HG03571 (cell line): ENCODE measurements around the gene CDH4.

ENCODE experiments used
- ATAC-seq: cut with Tn5 transposase; IDR thresholded peaks from one replicate; pipeline ENCODE4 v1.9.1; 2021; ENCODE audit not compliant: unreplicated experiment

Gene CDH4

DNA sequence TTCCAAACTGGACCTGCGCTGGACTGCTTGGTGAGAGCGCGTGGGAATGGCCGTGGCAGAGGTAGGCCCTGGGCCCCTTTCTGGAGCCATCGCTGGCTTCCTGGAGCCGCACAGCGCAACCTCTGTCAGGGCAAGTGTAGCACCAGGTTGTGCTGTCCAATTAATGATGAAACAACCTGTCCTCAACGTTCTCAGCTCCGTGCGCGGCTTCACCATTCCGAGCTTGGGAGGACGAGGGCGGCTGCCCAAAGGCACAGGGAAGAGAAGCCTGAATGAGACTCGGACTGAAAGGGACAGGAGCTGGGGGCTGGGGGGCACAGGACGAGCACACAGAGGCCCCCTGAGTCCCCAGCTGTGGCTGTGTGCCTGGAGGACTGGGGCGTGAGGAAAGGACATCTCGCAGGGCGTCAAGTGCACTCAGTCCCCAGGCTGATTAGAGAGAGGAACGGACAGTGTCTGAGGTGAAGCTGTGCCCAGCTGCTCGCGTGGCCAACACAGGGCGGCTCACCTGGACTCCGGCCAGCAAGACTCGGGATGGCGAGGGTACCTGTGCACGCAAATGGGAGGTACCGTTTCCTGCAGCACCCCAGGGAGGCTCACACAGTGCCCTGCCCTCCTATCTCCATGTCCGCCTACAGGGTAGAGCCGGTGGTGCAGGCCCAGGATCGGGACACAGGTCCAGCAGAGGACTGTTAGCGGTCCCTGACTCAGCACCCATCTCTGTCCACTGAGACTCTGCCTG lies 410.3 kb downstream of the CDH4 start:
- no peak for ATAC-seq

DNA sequence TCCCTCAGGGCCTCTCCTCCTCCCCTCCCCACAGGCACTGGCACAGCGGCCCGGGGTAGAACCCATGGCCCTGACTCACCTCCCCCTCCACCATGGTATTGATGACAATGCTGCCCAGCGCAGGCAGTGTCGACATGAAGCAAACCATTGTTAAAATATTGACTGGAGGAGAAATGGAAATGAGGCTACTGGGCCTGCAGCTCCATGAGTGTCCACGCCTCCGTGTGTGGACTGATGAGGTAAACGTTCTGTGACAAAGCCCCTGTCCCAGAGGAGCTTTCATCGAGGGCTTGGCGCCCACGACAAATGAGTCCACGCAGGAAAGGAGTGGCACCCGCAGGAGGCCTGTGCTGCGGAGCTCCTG lies 410.9 kb downstream of the CDH4 start:
- no peak for ATAC-seq

DNA sequence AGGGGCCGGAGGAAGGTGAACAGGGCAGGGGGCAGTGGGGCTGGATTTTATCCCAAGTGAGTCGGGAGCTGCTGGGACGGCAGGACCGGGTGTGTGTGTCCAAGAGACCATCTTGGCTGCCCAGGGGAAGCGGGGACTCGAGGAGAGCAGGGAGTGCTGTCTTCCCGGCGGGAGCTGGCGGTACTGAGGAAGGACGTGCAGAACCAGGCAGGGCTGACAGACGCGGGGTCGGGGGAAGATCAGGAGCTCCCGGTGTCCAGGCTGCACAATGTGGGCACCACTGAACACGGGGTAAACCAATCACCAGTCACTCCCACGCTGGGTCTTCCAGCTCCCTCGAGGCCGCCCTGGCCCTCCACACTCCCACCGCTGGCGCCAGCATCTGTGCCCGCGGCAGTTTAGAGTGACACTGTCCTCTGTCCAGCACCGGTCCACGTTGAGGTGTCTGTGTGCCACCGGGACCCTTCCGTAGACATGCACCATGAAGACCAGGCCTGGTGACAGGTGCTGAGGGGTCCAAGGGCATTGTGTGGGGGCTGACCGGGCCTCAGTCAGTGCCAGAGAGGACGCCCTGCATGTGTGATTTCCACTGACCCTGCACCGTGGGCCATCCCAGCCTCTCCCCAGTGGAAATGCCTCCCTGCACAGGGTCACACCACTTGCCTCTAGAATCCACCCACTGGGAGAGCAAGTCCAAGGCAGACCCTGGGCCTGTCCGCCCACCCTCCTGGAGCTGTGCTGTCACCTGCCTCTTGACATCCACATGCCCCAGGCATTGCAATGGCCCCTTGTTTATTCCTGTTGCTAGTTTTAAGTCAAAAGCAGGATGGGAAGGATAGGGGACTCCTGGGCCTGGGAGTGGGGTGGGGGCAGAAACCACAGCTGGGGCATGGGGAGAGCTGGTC lies 411.7 kb downstream of the CDH4 start:
- ATAC-seq, result no peak

DNA sequence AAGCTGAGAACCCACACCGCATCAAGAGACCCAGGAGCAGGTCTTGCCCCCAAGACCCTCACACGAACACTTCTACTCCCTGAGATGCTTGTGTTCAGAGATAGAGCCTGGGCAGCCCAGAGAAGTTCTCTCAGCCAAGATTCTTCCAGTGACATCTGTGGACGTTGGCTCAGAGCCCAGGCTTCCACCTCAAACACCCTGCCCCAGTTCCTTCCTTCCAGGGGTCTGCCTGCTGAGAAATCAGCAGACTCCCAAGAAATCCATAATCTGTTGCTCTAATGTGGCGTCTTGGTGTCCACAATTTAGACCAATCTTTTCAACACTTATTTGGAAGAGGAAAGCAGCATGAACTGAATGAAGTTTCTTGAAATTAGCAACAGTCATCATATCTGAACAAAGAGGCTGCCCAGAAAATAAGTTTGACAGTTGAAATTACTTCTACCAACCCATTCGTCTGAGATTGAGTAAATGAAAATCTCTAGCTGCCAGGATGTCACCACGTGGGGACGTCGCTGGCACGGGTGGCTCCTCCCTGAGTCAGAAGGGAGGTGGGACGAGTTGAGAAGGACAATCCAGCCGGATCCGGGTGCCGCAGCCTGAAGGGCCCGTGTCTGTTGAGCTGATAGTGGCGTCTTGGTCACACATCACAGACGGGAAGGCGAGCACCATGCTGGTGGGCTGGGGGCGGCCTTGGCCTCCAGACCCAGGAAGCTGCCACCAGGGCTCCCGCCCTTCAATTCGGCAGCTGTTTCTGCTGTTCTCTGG lies 412.7 kb downstream of the CDH4 start:
- ATAC-seq, result no peak

DNA sequence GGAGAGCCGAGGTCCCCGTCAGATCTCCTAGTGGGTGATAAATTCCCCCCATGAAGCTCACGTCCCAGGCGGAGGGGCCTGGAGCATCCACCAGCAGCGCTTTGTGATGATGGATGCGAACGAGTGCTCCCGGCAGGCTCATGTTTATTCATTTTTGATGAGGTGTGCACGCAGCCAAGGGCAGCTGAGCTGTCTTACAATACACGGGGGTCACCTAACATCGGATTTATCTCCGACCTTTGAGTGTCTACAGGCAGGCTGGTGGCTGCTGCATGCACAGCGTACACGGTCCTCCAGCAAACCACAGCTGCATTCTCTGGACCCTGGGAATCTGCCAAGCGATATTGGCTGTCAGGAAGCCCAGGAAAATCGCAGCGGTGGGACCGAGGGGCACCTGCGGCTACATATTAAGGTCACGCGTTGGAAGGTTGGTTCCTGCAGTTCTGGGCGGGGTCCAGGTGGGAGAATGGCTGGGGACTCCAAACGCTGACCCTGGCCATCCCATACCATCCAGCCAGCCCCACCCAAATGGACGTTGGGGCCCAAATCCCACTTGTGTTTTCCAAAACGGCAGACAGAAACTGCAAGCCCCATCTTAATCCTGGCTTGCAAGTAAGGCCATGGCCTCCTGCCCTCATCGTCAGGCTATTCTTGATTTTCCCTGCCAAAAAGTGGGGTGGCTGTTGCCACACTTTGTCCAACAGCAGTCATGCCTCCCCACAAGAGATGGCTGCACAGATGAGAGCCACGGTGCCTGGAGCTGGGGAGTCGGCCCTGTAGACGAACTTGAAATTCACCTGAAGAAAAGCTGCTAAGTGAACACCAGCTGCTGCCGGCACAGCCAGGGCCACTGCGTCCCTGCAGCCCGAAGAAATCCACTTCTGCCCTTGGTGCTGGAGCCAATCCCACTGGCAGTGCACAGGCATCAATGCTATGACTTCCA lies 413.7 kb downstream of the CDH4 start:
- no peak for ATAC-seq

DNA sequence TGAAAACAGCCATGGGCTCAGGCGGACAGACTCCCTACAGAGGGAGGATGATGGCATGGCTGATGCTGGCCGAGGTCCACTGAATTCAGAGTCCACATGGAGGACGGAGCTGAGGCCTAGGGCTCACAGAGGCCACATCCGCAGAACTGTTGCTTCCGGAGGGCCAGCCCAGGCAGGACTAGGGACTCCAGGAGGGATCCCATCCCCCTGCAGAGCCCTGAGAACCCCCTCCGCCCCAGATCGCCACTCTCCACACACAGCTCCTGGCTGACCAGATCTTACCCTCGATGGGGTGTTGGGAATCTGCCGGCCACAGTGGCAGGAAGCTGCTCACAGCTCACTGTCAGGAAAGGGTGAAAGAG lies 414.4 kb downstream of the CDH4 start:
- no peak for ATAC-seq

DNA sequence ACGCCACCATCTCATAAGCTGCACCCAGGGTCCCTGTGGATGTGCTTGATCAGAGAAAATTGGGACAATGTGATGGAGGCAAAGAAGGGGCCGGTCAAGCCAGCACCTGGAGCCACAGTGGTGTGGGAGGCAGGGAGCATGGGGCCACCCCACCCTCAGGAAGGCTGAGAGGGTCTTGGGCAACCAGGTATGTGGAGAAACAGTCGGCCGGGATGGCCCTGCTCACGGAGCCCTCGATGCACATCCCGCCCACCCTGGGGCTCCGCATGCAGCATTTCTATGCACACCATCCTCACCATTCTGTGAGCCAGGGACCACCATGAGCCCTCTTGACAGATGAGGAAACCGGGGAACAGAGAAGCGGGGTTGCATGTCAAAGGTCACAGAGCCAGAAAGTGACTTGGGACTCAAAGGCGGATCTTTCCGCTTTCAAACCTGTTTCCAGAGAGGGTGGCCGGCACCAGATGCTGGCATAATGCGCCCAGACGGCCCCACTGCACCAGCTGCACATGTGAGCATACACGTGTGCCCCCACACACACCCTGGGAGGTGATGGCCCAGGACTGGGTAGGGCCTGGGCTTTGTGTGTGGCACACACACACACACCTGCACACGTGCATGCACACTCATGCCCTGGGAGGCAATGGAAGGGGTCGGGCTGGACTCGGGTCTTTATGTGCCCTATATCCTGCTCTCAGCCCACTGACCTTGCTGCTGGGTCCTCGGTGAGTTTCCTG lies 415.2 kb downstream of the CDH4 start:
- ATAC-seq, result no peak

DNA sequence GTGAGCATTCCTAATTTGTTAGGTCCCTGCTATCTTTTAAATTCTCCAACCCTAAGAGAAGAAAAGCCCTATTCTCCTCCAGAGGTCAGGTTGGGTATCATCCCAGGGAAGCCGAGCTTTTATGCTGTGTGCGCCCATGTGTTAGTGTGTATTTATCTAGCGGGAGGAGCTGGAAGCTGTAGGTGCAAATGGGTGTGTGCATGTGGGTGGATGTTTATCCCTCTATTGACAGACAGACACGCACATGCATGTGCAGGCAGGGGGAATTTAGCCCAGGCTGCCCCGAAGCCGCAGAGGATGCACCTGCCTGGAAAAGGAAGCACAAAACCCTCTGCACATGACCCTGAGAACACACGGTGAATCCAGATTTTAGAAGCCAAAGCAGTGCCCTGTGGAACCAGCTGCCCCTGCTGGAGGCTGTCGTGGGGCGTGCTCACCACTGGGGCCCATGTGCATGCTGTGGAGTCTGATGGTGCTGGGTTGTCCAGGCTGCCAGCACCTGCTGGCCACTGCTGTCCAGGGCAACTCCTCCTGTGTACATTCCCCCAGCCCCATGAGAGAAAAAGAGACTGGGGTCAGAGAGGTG lies 416.1 kb downstream of the CDH4 start:
- no peak for ATAC-seq

DNA sequence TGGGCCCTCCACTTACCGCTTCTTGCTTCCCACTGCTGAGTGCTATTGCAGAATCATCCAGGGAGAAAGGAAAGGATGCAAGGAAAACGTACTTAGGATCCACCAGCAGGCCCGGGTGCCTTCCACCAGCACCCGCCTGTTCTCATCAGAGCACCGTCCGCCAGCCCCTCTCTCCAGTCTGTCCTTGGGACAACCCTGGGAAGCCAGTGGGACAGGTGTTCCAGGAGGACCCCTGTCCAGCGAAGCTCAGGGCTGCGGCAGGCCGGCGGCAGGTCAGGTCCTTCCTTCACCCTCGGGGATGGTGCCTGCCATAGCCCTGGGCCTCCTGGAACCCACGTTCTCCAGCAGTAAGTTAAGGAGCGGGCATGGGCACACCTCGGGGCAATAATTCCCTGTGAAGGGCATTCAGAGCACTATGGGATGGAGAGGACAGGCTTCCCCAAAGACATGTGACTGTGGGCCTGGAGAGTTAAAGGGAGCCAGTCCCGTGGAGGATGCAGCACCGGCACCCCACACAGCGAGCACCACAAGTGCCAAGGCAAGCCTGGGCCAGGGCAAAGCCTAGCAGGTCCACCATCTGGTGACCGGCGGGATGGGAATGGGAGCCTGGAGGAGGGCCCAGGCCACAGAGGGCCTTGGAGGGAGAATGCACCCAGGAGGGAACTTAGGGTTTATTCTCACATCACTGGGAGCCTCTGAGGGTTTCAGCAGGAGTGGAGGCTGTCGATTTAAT lies 416.9 kb downstream of the CDH4 start:
- ATAC-seq, result no peak

DNA sequence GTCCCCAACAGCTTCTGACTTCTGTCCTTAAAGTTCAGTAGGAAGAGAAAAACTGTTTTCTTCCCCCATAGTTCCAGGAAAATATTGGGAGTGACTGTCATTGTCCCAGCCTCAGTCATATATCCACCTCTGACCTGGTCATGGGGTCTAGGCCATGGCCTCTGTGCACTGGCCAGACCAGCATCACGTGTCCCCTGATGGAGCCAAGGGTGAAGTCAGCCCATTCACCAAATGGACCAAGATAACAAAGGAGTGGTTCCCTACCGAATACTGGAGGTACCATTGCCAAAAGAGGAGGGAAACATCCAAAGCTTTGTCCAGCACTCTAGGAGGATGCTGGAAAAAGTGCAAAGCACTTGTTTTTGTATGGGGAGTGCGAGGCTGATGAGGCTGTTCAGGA lies 418.2 kb downstream of the CDH4 start:
- no peak for ATAC-seq

DNA sequence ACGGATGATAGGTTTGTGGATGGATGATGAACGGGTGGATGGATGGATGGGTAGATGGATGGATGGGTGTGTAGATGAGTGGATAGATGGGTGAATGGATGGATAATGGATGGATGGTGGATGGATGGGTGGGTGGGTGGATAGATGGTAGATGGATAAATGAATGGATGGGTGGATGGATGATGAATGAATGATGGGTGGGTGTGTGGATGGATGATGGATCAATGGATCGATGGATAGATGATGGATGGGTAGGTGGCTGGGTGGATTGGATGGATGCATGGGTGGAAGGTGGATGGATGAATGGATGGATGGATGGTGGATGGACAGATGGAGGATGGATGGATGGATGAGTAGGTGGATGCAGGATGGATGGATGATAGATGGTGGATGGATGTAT lies 419.5 kb downstream of the CDH4 start:
- ATAC-seq, result no peak

DNA sequence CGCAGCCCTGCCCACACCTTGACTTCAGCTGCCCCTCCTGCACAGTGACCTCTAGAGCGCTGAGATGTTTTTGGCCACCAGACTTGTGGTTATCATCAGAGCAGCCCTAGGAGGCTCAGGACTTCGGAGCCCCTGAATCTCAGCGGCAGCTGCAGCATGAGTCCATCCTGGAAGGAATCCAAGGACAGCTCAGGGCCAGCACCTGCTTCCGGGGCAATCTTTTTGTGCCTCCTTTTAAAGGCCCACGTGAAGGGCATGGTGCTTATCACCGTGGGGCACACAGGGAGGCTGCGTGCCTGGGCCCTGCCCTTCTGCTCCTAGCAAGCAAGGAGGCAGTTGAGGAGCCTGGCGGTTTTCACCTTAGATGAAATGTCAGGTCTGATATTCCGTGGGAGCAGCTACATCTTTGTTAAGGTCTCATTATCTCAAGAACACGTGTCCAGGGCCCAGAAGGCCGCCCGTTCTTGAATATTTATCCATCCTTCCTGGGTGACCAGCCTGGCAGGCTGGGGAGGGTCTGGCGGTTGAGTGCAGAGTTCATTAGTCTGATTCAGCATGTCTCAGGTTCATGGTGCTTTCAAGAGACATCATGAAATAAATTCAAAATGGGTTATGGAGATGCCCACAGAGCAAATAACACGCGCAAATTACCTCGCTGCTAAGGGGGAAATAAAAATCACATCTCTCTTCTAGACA lies 421.2 kb downstream of the CDH4 start:
- no peak for ATAC-seq

DNA sequence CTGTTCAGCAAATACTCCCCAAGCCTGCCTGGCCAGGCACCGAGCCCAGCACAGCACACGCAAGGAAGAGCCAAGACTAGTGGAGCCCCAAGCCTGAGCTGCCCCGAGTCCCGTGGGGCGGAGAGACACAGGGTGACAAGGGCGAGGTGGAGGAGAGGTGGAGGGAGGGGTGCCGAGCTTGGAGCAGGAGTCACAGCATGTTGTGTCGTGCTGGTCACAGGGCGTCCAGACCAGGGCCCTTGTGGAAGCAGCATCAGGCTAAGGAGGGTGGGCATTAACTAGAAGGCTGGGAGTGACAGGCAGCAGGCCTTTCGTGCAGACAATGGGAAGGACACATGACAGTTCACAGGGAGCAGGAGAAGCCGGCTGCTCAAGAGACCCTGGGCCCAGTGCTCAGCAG lies 422.1 kb downstream of the CDH4 start:
- ATAC-seq, result no peak

DNA sequence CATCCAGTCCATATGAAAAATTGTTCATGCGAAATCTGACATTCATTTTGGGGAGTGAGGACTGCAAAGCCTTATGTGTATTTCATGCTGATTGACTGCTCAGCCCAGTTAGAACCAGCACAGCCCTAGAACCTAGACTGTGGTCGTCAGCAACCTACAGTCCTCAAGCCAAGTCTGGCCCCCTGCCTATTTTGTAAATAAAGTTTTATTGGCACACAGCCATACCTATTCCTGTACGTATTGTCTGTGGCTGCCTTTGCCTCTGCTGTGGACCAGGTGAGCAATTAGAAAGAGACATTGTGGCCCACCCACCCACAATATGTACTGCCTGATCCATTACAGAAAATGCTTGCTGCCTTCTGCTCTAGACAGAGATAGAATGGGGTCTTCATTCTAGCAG lies 422.6 kb downstream of the CDH4 start:
- no peak for ATAC-seq

DNA sequence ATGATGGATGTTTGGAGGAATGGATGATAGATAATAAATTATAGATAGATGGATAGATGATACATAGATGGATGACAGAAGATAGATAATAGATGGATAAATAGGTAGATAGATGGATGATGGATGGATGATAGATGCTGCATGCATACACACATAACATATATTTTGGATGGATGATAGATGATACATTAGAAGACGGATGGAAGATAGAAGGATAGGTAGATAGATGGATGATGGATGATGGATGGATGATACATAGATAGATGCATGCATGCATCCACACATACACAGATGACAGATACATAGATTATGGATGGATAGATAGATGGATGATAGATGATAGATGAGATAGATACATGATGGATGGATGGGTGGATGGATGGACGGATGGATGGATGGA lies 425.9 kb downstream of the CDH4 start:
- ATAC-seq, result no peak

DNA sequence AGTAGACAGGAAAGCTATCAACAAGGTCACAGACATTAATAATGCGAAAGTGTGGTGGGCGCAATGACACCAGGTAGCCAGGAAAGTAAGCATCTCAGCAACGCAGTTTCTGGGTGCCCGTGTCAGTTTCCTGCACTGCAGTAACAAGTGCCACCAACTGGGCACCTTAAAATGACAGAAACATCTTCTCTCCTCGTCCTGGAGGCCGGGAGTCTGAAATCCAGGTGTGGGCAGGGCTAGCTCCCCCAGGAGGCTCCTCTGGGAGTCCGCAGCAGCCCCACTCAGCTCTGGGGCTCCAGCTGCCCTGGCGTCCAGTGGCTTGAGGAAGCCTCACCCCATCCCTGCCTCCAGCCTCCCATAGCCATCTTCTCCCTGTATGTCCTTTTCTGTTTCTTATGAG lies 426.4 kb downstream of the CDH4 start:
- ATAC-seq, result no peak

DNA sequence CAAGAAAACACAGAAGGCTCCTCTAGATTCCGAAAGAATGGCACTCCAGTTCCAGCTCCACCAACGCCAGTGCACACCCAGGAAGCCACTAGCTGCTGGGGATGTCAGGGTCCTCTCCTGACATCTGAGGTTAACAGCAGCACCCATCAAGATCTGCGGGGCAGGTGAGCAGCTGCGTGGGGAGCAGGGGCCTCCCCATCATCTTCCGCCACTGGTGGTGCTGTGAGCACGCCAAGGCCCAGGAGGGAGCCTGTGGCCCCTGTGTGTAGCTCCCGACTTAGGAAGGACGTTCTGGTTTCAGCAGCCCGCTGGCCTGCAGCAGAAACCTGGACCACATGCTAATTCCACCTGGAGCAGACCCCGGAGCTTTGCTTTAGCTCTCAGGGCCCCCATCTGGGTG lies 427.4 kb downstream of the CDH4 start:
- ATAC-seq, result no peak

DNA sequence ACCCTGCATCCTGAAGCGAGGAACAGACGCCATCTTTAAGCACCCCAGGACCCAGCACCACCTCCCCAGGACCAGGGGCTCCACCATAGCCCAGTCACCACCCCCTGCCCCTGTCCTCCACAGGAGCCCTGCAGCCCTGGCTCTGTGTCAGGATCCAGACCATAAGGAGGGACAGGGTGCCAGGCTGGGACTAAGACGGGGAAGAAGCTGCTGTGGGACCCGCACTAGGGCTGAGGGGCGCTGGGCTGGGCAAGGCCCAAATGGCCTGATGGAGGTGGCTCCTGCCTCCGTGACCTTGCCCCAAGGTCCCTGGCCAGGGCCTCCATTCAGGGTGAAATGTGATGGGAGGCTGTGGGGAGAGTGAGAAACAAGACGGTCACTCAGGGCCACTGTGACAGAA lies 428.0 kb downstream of the CDH4 start:
- no peak for ATAC-seq
